ENCODE data around the gene CACTIN.
"Not testable (repeated sequence)": the region's sequence is repeated elsewhere in the genome, so short reads cannot be mapped to it uniquely, and the experiment has no call there.

Gene CACTIN

GRCh38 chr19:3628766-3629165, 2.2 kb upstream of the CACTIN start:
- not testable (repeated sequence) for DNase-seq (ENCODE audit: low read depth in 4 of 4, low spot score in 1 of 4)

DNA sequence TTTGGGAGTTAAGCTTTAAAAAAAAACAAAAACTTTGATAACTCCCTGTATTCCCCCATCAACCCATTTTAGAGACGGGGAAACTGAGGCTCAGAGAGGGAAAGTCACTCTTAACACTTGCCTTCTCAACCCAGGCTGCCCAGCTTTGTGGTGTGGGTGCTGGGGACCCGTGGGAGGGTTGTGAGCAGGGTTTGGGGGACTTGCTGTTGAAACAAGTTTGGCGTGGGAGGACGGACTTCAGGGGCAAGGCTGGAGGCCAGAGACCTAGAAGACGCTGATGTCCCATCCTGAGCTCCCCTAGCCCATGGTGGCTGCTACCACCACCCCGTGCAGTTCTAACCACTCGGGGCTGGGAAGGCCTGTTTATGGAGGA, 747 bp upstream of the CACTIN start:
- DNase-seq (ENCODE audit: low read depth in 4 of 4, low spot score in 1 of 4), result no peak

- no peak for DNase-seq (ENCODE audit: low read depth in 4 of 4, low spot score in 1 of 4)
Measured at GRCh38 chr19:3625996-3626472, 556 bp downstream of the CACTIN start.

GRCh38 chr19:3623716-3624115, 2.9 kb downstream of the CACTIN start:
- DNase-seq (ENCODE audit: low read depth in 4 of 4, low spot score in 1 of 4), result no peak

DNA sequence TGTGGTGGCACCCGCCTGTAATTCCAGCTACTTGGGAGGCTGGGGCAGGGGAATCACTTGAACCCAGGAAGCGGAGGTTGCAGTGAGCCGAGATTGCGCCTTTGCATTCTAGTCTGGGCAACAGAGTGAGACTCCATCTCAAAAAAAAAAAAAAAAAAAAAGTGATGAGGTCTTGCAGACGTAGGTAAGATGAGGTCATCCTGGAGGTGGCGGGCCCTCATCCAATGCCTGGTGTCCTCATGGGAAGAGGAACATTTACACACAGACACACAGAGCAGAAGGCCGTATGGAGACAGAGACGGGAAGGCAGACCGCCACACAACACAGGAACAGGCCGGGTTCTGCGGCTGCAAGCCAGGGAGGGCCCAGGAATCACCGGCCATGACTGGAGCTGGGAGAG, 4.4 kb downstream of the CACTIN start:
- no peak for DNase-seq (ENCODE audit: low read depth in 4 of 4, low spot score in 1 of 4)

- DNase-seq (ENCODE audit: low read depth in 4 of 4, low spot score in 1 of 4), result no peak
Measured at GRCh38 chr19:3621689-3622088, 4.9 kb downstream of the CACTIN start.

DNA sequence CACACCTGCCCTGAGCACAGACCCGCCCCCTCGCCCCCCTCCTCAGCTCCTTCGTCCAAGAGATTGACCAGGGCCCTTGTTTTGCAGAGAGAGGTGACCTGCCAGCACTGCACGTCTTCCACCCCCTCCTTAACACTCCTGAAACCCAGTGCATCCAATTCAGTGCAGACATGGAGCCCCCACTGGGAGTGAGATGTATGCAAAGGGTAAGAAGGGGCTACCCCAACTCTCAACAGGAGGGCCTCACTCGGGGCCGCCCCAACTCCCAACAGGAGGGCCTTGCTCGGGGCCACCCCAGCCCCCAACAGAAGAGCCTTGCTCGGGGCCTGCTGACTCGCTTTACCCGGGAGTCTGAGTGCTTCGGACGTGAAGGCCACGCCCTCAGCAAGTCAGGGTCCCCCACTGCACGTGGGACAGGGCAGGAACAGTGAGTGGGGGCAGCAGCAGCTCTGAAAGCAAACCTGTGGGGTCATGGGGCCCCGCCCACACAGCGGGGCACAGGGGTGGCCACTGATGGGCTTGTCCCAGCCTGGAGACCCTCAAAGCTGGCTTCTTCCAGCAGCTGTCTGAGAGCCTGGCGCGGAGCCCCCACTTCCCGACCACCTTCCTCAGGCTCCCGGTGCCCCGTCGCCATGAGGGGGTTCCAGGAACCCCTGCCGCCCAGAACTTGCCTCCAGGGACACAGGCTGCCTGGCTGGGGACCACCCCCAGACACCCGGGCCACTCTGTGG, 5.6 kb downstream of the CACTIN start:
- no peak for DNase-seq (ENCODE audit: low read depth in 4 of 4, low spot score in 1 of 4)

- DNase-seq (ENCODE audit: low read depth in 4 of 4, low spot score in 1 of 4), result no peak
Measured at GRCh38 chr19:3620145-3620816, 6.3 kb downstream of the CACTIN start.

GRCh38 chr19:3619631-3620012, 7.0 kb downstream of the CACTIN start:
- DNase-seq (ENCODE audit: low read depth in 4 of 4, low spot score in 1 of 4), result no peak

DNA sequence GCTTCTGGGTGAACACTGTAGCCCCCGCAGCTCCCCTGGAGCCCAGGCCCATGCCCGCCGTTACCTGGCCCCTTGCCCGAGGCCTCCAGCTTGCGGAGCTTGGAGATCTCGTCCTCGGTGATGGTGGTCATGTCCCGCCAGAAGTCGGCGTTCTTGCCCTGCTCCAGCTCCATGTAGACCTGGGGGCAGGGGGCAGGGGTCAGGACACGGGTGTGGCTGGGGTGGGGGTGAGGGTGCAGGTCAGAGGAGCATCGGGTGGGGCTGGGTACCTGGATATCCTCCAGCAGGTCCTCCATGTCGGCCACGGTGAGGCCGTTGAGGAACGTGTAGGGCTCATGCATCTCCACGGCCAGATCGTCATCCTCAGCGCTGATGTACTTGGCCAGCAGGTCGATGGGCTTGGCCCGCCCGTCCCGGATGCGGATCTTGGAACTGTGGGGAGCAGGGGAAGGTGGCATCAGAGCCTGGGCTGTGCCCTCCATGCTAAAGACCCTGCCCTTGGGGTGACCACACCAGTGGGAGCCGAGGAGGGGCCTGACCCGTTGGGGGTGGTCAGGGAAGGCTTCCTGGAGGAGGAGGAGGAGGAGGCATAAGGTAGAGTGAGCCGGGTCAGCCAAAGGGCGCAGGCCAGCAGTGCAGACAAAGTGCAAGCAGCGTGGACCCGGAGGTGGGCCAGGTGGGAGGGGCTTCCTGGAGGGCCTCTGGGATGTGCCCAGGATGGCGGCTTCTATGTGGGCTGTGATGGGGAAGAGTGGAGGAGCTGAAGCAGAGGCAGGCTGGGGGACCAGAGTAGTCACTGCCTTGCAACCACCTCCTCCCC, 7.6 kb downstream of the CACTIN start:
- DNase-seq (ENCODE audit: low read depth in 4 of 4, low spot score in 1 of 4), result no peak

- DNase-seq (ENCODE audit: low read depth in 4 of 4, low spot score in 1 of 4), result peak in 2 of 4 experiments; percentile 20 to 39
Measured at GRCh38 chr19:3618144-3618810, 8.3 kb downstream of the CACTIN start.

DNA sequence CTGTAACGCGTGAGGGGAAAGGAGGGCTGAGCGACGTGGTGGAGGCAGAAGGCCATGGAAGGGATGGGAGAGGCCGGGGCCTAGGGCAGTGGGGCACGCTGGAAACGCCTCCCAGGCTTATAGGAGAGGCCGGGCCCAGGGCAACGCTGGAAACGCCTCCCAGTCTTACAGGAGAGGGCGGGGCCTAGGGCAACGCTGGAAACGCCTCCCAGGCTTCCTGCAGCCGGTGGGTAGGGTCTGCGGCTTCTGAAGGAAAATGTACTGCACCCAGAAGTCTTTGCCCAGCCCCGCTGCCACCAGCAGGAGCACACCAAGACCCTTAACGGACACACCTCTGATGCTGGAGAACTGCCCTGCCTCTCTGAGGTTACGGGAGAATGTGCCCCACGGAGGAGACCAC, 9.1 kb downstream of the CACTIN start:
- no peak for DNase-seq (ENCODE audit: low read depth in 4 of 4, low spot score in 1 of 4)

DNA sequence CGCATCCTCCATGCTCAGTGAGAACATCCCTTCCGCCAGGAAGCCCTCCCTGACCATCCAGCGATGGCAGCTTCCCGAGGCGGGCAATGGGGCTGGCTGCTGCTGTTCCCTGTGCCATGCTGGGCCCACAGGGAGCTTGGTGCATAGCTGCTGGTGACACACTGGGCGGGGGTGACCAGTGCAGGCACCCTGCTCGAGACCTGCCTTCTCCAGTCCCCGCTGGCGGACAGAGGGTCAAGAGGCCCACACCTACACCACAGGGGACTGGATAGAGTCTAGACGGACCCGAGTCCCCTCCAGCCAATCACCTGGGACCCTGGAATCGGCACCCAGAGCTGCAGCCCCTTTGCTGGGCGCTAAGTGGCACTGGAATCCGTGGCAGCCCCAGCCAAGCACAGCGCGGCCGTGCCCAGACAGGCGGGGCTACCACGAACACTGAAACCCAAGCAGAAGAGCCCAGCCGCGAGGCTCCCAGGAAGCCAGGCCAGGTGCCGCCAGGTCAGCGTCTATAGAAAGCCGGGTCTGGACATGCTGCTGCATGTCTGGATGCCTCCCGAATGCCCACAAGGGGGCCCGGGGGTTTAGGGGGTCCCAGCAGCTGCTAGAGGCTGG, 11.0 kb downstream of the CACTIN start:
- no peak for DNase-seq (ENCODE audit: low read depth in 4 of 4, low spot score in 1 of 4)

GRCh38 chr19:3614858-3615505, 11.6 kb downstream of the CACTIN start:
- DNase-seq (ENCODE audit: low read depth in 4 of 4, low spot score in 1 of 4), result no peak

- no peak for DNase-seq (ENCODE audit: low read depth in 4 of 4, low spot score in 1 of 4)
Measured at GRCh38 chr19:3613818-3614661, 12.6 kb downstream of the CACTIN start.

GRCh38 chr19:3612901-3613741, 13.5 kb downstream of the CACTIN start:
- no peak for DNase-seq (ENCODE audit: low read depth in 4 of 4, low spot score in 1 of 4)

GRCh38 chr19:3612330-3612729, 14.3 kb downstream of the CACTIN start:
- DNase-seq (ENCODE audit: low read depth in 4 of 4, low spot score in 1 of 4), result no peak

- no peak for DNase-seq (ENCODE audit: low read depth in 4 of 4, low spot score in 1 of 4)
Measured at GRCh38 chr19:3611841-3612240, 14.7 kb downstream of the CACTIN start.

All from stimulated activated CD4-positive, alpha-beta T cell treated with anti-CD3 and anti-CD28 coated beads, Interleukin-1b, Interleukin-23, amount 100 ng/mL, for 24 hours (primary cell).